Fibroblast of upper back skin (primary cell): ENCODE measurements around the gene HAND1.

ENCODE experiments used
- DNase-seq: peaks from one replicate; pipeline ENCODE4 v3.0.0-alpha.2; 2013

Gene HAND1

GRCh38 chr5:154449786-154450185, 28.2 kb downstream of the HAND1 start:
- DNase-seq: no peak

- DNase-seq: no peak
Measured at GRCh38 chr5:154447089-154447725, 30.8 kb downstream of the HAND1 start.

- DNase-seq: peak; percentile 62
Measured at GRCh38 chr5:154446195-154447088, 31.6 kb downstream of the HAND1 start.

DNA sequence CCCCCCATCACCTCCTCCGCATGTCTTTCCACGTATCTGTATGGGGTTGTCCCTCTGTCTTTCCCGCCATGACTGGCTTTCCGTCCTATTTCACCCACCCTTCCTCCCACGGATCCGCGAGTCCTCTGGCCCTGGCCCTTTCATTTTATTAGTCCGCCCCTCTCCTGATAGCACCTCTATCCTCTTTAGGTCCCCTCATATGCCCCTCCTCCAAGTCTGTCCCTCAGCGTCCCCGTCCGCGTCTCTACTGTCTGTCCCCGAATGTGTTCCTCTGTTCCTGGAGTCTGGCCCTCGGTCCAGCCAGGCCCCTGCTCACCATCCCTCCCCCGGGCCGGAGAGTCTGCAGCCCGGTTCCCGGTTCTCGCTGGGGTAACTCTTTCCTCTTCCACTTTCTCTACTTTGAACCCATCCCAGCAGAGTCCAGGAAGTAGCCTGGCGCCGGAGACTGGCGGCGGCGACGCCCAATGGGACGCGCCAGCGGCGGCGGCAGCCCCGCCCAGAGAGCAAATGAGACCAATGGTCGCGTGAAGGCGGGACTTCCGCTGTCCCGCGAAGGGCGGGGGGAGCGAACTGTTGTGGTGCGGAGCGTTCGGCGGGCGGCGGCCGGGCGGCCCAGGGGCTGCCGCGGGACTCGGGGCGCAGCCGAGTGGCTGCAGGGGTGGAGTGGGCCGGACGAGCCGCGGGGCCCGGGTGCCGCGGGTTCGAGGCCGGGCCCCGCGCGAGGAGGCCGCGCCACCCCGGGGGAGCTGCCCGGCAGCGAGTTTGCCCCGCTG, 32.4 kb downstream of the HAND1 start, which contains the start of gene SAP30L:
Gene SAP30L (plus strand): TSS at position 576 of the 773 bp plus-strand sequence. CDS start 608 bp downstream, outside the sequence.
- DNase-seq: peak; percentile 93

- DNase-seq: no peak
Measured at GRCh38 chr5:154444556-154445421, 33.2 kb downstream of the HAND1 start.

DNA sequence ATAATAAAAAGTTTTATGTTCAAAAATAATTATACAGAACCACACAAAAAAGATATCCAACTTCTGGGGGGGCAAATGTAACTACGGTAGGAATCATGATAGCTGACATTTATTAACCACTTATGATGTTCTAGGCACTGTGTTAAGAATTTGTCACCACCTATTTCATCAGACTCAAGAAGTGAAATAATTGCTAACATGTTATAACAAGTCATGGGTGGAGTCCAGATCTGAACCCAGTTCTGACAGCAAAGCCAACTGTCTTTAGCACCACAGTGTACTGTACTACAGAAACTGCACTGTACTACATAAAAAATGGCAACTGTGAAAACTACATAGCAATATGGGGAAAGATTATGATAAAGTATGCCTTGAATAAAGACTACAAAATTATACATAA, 35.2 kb downstream of the HAND1 start:
- no peak for DNase-seq

- DNase-seq: no peak
Measured at GRCh38 chr5:154440540-154440939, 37.5 kb downstream of the HAND1 start.

GRCh38 chr5:154437281-154437965, 40.6 kb downstream of the HAND1 start:
- DNase-seq: no peak

GRCh38 chr5:154435226-154435625, 42.8 kb downstream of the HAND1 start:
- no peak for DNase-seq

DNA sequence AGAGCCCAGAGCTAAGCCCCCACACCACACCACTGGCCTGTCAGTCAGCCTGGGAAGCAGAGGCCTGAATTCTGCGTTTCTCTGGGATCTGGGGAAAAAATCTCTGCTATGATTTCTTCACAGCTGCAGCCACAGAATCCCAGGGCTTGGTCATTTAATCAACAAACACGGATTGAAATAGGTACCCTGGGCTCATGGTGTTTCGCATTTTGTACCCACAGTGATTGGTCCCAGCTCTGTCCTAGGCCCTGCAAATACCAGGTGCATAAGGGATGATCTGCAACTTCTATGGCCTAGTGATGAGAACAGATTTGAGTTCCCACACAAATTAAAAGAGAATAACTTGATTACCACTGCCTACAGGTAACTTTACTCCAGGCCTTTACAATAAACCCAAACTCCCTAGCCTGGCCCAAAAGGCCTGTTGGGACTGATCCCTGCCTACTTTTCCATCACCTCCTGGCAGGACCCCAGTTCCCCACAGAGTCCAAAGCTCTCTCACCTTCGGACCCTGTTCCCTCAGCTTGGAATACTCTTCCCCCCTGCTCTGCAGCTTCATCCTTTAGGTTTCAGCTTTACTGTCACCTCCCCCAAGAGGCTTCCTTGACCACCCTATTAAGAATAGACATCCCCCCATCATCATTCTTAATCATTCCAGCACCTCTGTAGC, 46.9 kb downstream of the HAND1 start:
- no peak for DNase-seq

- DNase-seq: no peak
Measured at GRCh38 chr5:154430466-154430865, 47.6 kb downstream of the HAND1 start.

- DNase-seq: no peak
Measured at GRCh38 chr5:154429341-154429740, 48.7 kb downstream of the HAND1 start.

GRCh38 chr5:154428208-154428607, 49.8 kb downstream of the HAND1 start:
- DNase-seq: no peak
